ENCODE data around the gene DPP10.

GRCh38 chr2:114727012-114727411 is 284.6 kb downstream of the DPP10 start:
- TF ChIP-seq POLR2A (IDR thresholded peaks at IDR 0.05; ENCODE audit: low read depth, low read length) (no peak), POLR2AphosphoS5 (IDR thresholded peaks at IDR 0.05; ENCODE audit: low read depth, low read length) (no peak), TAF1 (IDR thresholded peaks at IDR 0.05; ENCODE audit: borderline replicate concordance, low read depth, low read length) (no peak)
